ENCODE data around the gene ZNF330. TPM values are rescaled to one million over a fixed set of nuclear protein-coding genes. Genes with fewer than 3 reads are reported as not detected.
"Not testable (repeated sequence)": the region's sequence is repeated elsewhere in the genome, so short reads cannot be mapped to it uniquely, and the experiment has no call there.

Gene ZNF330
- 15.3 and 22.3 TPM in 2 replicates for total RNA-seq (2014; rRNA removed; shearing (Covaris generic))

DNA sequence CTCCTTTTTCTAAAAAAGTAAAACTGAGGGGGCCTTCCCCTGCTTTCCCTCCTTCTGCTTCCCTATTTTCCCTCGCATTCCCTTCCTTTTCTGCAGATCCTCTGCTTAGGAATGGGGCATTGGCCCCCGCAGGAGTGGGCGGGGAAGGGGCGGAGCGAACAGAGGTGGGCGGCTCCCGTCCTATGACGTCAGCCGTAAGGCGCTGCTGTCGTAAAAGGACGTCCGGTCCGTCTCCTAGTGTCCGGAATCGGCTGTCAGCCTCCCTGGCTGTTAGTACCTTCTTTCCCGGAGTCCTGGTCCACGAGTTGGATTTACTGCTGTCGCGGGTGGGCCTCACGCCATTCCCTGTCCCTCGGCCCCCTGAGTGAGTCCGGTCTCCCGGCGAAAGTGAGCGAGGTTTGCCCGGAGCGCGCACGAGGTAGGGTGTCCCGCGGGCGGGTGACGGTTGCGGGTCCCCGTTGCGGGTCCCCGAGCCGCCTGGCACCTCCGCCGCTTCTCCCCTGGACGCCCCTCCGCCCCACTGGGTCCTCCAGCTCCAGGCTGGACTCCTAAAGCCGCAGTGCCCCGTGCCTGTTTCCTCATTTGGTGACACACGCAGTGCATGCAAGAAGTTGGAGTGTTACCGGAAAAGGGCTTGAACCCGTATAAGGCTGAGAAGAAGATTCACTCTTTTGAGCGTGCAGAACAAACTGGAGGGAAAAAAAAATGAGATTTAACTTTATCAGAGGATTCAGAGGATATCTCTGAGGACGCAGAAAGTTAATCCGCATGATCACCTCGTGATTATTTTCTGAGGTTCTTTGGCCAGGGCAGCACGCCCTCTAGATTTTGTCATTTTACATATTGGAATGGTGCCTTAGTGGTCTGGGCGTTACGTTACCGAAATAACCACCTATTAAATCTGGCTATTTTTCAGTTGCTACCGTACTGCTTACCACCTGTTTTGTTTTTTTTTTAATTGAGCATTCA is at the start of gene ZNF330:
Gene ZNF330 (plus strand): TSS at position 205 of the 969 bp plus-strand sequence. CDS start 1,477 bp downstream, outside the sequence.
- in situ Hi-C loops (cut with HindIII; ENCODE audit: low sequenced_read_pairs) = no loop called here
- DNase-seq (ENCODE audit: low spot score) = peak; percentile 93

DNA sequence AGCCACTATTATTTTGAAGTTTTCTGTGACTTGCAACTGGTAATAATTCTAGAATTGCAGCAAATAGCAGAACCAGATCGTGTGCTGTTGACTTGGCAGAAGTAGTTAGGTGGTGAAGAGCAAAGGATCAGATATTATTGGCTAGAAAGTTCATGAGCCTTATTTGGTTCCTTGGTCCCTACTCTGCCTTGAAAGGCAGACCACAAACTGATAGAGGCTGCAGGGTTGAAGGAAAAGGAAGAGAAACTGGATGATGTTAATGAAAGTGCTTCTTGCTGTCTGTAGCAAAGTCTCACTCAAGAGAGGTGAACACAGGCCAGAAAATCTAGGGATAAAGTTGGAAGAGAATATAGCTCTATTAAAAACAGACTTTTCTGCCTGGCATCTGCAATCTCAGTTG is 46.2 kb upstream of the ZNF330 start:
- DNase-seq (ENCODE audit: low spot score) = no peak
- in situ Hi-C loops (cut with HindIII; ENCODE audit: low sequenced_read_pairs) = no loop called here

GRCh38 chr4:141177171-141177570 is 43.5 kb upstream of the ZNF330 start:
- in situ Hi-C loops (cut with HindIII; ENCODE audit: low sequenced_read_pairs) = no loop called here
- DNase-seq (ENCODE audit: low spot score) = no peak

DNA sequence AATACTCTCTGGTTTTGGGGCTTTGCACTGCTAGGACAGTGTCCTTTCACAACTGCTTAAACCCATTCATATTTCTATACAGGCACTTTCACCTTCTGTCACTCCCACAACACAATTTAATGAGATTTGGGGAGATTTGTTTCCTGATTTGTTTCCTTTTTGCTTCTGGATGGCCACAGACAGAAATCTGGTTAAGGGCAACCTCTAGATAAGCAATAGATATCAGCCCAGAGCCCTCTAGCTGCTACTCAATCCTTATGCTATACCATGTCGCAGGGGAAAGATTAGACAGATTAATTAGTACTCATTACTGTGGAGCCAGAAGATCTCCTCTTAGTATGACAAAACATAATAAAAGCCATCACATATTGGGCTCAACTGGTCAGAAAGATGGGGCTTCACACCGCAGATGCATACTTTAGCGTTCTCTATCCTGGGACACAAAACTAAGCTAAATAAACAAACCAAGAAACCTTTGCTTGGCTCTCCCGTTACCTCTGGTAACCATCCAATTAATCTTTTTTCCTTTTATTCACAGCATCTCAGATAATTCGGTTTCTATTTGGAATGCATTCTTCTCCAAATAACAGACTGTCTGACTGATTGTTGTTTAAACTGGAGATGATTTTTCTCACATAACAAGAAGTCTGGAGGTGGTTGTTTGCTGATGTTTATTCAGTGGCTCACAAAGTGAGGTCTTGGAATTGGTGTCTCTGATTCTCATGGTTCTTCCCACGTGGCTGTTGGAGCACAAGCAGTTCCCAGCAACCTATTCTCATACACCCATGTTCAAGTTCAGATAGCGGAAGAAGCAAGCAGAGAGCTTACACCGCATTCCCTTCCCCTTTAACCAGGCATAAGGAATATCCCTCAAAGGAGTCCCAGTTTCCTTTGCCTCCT is 41.0 kb upstream of the ZNF330 start:
- DNase-seq (ENCODE audit: low spot score) = no peak
- in situ Hi-C loops (cut with HindIII; ENCODE audit: low sequenced_read_pairs) = no loop called here

- no peak for DNase-seq (ENCODE audit: low spot score)
- in situ Hi-C loops (cut with HindIII; ENCODE audit: low sequenced_read_pairs) = no loop called here
Measured at GRCh38 chr4:141180991-141181761, 39.5 kb upstream of the ZNF330 start.

DNA sequence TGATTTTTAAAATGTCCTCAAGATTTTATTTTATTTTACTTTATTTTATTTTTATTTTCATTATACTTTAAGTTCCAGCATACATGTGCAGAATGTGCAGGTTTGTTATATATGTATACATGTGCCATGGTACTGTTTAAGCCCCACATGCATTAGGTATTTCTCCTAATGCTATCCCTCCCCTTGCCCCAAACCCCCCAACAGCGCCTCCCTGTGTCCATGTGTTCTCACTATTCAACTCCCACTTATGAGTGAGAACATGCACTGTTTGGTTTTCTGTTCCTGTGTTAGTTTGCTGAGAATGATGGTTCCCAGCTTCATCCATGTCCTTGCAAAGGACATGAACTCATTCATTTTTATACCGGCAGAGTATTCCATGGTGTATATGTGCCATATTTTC is 37.2 kb upstream of the ZNF330 start:
- DNase-seq (ENCODE audit: low spot score); in situ Hi-C loops (cut with HindIII; ENCODE audit: low sequenced_read_pairs): not testable (repeated sequence)

GRCh38 chr4:141192564-141192963 is 28.1 kb upstream of the ZNF330 start:
- in situ Hi-C loops (cut with HindIII; ENCODE audit: low sequenced_read_pairs) = no loop called here
- no peak for DNase-seq (ENCODE audit: low spot score)

DNA sequence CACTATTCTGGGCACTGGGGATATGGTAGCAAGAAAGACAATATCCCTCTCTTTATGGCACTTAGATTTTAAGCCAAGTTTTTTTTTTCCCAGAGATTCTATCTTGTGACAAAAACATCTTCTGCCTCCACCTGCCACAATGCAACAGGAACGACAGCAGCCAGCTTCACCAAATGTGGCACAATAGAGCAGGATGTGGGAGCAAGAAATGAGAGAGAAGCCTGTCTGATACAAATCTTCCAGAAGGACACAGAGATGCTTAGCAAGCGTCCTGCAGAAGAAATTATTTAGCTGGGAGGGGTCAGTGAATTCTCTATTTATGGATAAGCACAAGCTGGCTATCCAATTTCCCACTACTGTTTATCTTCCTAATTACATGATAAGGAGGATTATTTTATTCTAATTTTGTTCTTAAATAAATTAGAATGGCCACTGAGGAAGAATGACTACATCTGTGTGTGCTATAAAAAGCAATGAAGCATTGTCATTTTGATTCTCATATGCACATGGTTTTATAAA is 27.1 kb upstream of the ZNF330 start:
- in situ Hi-C loops (cut with HindIII; ENCODE audit: low sequenced_read_pairs) = no loop called here
- peak; percentile 67 for DNase-seq (ENCODE audit: low spot score)

GRCh38 chr4:141195095-141195707 is 25.5 kb upstream of the ZNF330 start:
- in situ Hi-C loops (cut with HindIII; ENCODE audit: low sequenced_read_pairs) = no loop called here
- peak; percentile 92 for DNase-seq (ENCODE audit: low spot score)

DNA sequence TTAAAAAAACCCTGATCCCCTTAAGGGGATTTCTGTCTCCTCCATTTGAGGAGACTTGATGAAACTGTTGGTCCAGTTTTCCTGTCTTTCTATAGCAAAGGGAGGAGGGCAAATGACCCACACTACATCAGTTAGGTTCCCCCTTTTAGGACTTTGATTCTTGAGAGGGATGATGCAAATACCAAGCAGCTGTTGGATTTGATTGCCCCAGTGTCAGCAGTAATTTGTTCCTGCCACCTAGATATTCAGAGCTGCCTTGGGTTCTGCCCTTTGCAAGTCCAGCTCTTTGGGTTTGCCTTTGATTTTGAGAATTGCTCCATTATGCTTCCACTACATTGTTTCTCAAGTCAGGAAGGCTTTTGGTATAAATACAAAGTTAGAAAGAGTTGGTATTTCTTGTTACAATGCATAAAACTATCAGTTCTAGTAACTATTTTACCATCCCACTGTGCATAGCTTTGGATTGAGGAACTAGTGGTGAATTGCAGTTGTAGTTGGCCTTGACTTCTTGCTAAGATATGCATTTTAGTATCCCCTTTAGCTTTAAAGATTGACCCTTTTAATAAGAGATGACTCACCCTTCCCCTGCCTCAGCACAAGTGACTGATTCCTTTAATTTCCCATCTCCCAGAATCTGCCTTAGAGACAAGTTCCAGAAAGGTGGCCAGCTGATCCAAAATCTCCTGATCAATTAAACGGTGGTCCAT is 24.3 kb upstream of the ZNF330 start:
- in situ Hi-C loops (cut with HindIII; ENCODE audit: low sequenced_read_pairs) = no loop called here
- DNase-seq (ENCODE audit: low spot score) = peak; percentile 16

DNA sequence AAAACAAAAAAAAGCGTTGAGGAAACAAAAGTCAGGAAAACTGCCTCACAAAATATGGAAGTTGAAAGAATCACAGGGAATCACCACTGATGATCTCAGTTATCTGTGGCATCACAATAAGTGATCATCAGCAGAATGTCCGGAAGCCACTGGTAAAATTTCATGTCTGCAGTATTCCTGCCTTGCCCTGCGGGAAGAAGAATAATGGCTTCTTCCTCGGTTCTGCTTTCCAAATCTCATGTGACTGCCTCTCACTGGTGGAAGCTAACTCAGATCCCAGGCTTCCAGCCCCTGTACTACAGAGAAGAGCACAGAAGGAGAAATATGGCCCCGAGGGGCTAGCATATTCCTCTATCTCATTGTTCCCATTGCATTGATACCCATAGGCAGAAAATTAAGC is 12.7 kb upstream of the ZNF330 start:
- DNase-seq (ENCODE audit: low spot score) = no peak
- in situ Hi-C loops (cut with HindIII; ENCODE audit: low sequenced_read_pairs) = no loop called here

- in situ Hi-C loops (cut with HindIII; ENCODE audit: low sequenced_read_pairs) = no loop called here
- no peak for DNase-seq (ENCODE audit: low spot score)
Measured at GRCh38 chr4:141210168-141210567, 10.5 kb upstream of the ZNF330 start.

DNA sequence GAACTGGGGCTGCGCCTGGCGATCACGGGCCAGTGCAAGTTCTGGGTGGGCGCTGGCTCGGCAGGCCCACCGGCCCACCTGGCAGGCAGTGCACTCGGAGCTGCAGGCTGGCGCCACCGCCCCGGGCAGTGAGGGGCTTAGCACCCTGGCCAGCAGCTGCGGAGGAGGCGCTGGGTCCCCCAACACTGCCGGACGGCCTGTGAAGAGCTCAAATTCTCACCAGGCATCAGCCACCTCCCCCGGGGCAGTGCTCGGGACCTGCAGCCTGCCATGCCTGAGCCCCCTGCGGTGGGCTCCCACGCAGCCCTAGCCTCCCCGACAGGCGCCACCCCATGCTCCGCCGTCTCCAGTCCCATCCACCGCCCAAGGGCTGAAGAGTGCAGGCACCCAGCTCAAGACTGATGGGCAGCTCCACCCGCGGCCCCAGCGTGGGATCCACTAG is 7.1 kb upstream of the ZNF330 start:
- in situ Hi-C loops (cut with HindIII; ENCODE audit: low sequenced_read_pairs) = no loop called here
- no peak for DNase-seq (ENCODE audit: low spot score)

- no peak for DNase-seq (ENCODE audit: low spot score)
Measured at GRCh38 chr4:141215030-141215429, 5.7 kb upstream of the ZNF330 start.

DNA sequence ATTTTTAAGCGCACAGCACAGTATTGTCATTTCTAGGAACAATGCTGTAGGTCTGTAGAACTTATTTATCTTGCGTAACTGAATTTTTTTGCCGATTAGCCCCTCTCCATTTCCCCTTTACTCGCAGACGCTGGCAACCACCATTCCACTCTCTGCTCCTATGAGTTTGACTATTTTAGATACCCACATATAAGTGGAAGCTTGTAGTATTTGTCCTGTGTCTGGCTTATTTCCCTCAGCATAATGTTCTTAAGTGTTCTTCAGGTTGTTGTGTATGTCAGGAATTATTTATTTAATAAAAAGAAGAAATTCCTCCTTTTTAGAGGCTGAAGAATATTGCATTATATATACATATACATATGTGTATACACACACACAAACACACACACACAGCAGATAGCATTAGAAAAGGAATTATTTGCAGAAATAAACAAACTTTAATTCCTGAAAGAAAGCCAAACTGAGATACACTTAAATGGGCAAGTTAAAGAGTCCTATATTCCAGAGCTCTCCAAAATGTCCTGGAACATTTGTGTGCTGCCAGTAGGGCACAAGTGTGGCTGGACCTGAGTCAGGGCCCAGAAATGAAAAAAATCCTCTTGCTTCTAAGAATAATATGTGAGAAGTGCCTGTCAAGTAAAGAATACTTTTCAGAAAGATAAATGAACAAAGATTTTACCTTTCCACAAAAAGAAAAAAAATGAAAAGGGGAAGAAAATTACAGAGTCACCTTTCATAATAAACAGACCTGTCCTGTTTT is 4.5 kb upstream of the ZNF330 start:
- no peak for DNase-seq (ENCODE audit: low spot score)
- in situ Hi-C loops (cut with HindIII; ENCODE audit: low sequenced_read_pairs) = no loop called here

More at GRCh38 chr4:141215030-141215429, 5.7 kb upstream of the ZNF330 start:
- in situ Hi-C loops (cut with HindIII; ENCODE audit: low sequenced_read_pairs) = no loop called here

- in situ Hi-C loops (cut with HindIII; ENCODE audit: low sequenced_read_pairs) = no loop called here
Measured at GRCh38 chr4:141220271-141220670, 424 bp upstream of the ZNF330 start.

GRCh38 chr4:141223418-141223817 is 2.7 kb downstream of the ZNF330 start:
- no peak for DNase-seq (ENCODE audit: low spot score)
- in situ Hi-C loops (cut with HindIII; ENCODE audit: low sequenced_read_pairs) = no loop called here

More at GRCh38 chr4:141220271-141220670, 424 bp upstream of the ZNF330 start:
- DNase-seq (ENCODE audit: low spot score) = peak; percentile 8
